SK-N-SH treated with all-trans-retinoic acid at 6 μM for 48 hours (cell line): ENCODE data around the gene PTCH1.

ENCODE experiments used
- ATAC-seq: fragments of 200-7000 bp; cut with Tn5 transposase; 3 replicates; pipeline ENCODE4 v1.9.1; 2020; ENCODE audit warnings: mild to moderate bottlenecking, moderate library complexity
- CSDC2 ChIP-seq: fragments of 250-450 bp; sonication (Bioruptor Pico); IDR thresholded peaks from 2 replicates; pipeline ENCODE4 v1.5.0; 2020; ENCODE audit warnings: mild to moderate bottlenecking, moderate library complexity
- ESRRG ChIP-seq: fragments of 250-450 bp; sonication (Bioruptor Pico); IDR thresholded peaks from 2 replicates; pipeline ENCODE4 v1.6.1; 2021; ENCODE audit warnings: mild to moderate bottlenecking
- GLIS3 ChIP-seq: fragments of 250-450 bp; sonication (Bioruptor Pico); IDR thresholded peaks from 2 replicates; pipeline ENCODE4 v1.5.0; 2020; ENCODE audit warnings: mild to moderate bottlenecking, moderate library complexity
- ISL1 ChIP-seq: fragments of 250-450 bp; sonication (Bioruptor Pico); IDR thresholded peaks from 2 replicates; pipeline ENCODE4 v2.1.2; 2022; ENCODE audit warnings: mild to moderate bottlenecking, moderate library complexity
- OSR1 ChIP-seq: fragments of 250-450 bp; sonication (Bioruptor Pico); IDR thresholded peaks from 2 replicates; pipeline ENCODE4 v1.8.0; 2022; ENCODE audit warnings: moderate library complexity, mild to moderate bottlenecking, inconsistent platforms
- PPARA ChIP-seq: fragments of 250-450 bp; sonication (Bioruptor Pico); IDR thresholded peaks from 2 replicates; pipeline ENCODE4 v1.5.0; 2020; ENCODE audit warnings: mild to moderate bottlenecking, borderline replicate concordance
- SNAI2 ChIP-seq: fragments of 250-450 bp; sonication (Bioruptor Pico); IDR thresholded peaks from 2 replicates; pipeline ENCODE4 v1.5.0; 2020; ENCODE audit warnings: mild to moderate bottlenecking, moderate library complexity
- TOX ChIP-seq: fragments of 250-450 bp; sonication (Bioruptor Pico); IDR thresholded peaks from 2 replicates; pipeline ENCODE4 v1.8.0; 2021; ENCODE audit warnings: mild to moderate bottlenecking, moderate library complexity, borderline replicate concordance
- ZC3H10 ChIP-seq: fragments of 250-450 bp; sonication (Bioruptor Pico); IDR thresholded peaks from 2 replicates; pipeline ENCODE4 v1.5.1; 2021; ENCODE audit warnings: mild to moderate bottlenecking, moderate library complexity
- ZFP3 ChIP-seq: fragments of 250-450 bp; sonication (Bioruptor Pico); IDR thresholded peaks from 2 replicates; pipeline ENCODE4 v1.5.0; 2020; ENCODE audit warnings: mild to moderate bottlenecking, moderate library complexity
- ZFP30 ChIP-seq: fragments of 450-650 bp; formaldehyde crosslinking; IDR thresholded peaks from 2 replicates; pipeline ENCODE4 v1.5.0; 2022; ENCODE audit warnings: mild to moderate bottlenecking, moderate library complexity
- ZNF565 ChIP-seq: fragments of 450-650 bp; formaldehyde crosslinking; conservative IDR thresholded peaks from 2 replicates; pipeline ENCODE4 v1.5.0; 2020; ENCODE audit warnings: low read depth, mild to moderate bottlenecking, moderate library complexity
- ZNF70 ChIP-seq: fragments of 450-650 bp; formaldehyde crosslinking; IDR thresholded peaks from 2 replicates; pipeline ENCODE4 v1.5.0; 2020; ENCODE audit warnings: mild to moderate bottlenecking, moderate library complexity
- ZNF8 ChIP-seq: fragments of 450-650 bp; formaldehyde crosslinking; IDR thresholded peaks from 2 replicates; pipeline ENCODE4 v1.5.0; 2020; ENCODE audit warnings: mild to moderate bottlenecking, moderate library complexity
- TF ChIP-seq, protein P1 (sequence below): fragments of 250-450 bp; sonication (Bioruptor Pico); IDR thresholded peaks from 2 replicates; pipeline ENCODE4 v1.8.0; 2020; ENCODE audit warnings: mild to moderate bottlenecking, moderate library complexity, borderline replicate concordance
- TF ChIP-seq, protein P2 (sequence below): fragments of 250-450 bp; sonication (Bioruptor Pico); IDR thresholded peaks from 2 replicates; pipeline ENCODE4 v1.5.0; 2020; ENCODE audit warnings: mild to moderate bottlenecking, moderate library complexity
- TF ChIP-seq, protein P3 (sequence below): fragments of 250-450 bp; sonication (Bioruptor Pico); IDR thresholded peaks from 2 replicates; pipeline ENCODE4 v1.5.1; 2020; ENCODE audit warnings: low read depth, mild to moderate bottlenecking, moderate library complexity
- TF ChIP-seq, protein P4 (sequence below): fragments of 250-450 bp; sonication (Bioruptor Pico); IDR thresholded peaks from 2 replicates; pipeline ENCODE4 v1.5.1; 2021; ENCODE audit warnings: mild to moderate bottlenecking, moderate library complexity
- TF ChIP-seq, protein P5 (sequence below): fragments of 250-450 bp; sonication (Bioruptor Pico); IDR thresholded peaks from 2 replicates; pipeline ENCODE4 v1.8.0; 2021; ENCODE audit warnings: low read depth, mild to moderate bottlenecking, moderate library complexity, borderline replicate concordance

The PTCH1 gene

DNA sequence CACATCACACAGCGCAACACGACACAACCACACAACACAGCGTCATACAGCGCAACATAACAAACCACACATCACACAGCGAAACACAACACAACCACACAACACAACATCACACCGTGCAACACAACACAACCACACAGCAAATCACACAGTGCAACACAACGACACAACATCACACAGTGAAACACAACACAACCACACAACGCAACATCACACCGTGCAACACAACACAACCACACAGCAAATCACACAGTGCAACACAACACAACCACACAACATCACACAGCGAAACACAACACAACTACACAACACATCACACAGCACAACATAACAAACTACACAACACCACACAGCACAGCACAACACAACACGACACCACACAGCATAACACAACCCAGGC lies 40.4 kb upstream of the PTCH1 start:
- no peak for ATAC-seq
- TF ChIP-seq SNAI2 (CRISPR knock-in tag) (no peak), ZFP3 (no peak), GLIS3 (CRISPR knock-in tag) (no peak), CSDC2 (CRISPR knock-in tag) (no peak), OSR1 (CRISPR knock-in tag) (no peak), PPARA (CRISPR knock-in tag) (no peak), ZFP30 (CRISPR knock-in tag) (no peak), ZNF8 (no peak), ZC3H10 (CRISPR knock-in tag) (no peak)
- TF ChIP-seq, protein P1, sequence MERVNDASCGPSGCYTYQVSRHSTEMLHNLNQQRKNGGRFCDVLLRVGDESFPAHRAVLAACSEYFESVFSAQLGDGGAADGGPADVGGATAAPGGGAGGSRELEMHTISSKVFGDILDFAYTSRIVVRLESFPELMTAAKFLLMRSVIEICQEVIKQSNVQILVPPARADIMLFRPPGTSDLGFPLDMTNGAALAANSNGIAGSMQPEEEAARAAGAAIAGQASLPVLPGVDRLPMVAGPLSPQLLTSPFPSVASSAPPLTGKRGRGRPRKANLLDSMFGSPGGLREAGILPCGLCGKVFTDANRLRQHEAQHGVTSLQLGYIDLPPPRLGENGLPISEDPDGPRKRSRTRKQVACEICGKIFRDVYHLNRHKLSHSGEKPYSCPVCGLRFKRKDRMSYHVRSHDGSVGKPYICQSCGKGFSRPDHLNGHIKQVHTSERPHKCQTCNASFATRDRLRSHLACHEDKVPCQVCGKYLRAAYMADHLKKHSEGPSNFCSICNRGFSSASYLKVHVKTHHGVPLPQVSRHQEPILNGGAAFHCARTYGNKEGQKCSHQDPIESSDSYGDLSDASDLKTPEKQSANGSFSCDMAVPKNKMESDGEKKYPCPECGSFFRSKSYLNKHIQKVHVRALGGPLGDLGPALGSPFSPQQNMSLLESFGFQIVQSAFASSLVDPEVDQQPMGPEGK (CRISPR knock-in tag) = no peak
- TF ChIP-seq, protein P2, sequence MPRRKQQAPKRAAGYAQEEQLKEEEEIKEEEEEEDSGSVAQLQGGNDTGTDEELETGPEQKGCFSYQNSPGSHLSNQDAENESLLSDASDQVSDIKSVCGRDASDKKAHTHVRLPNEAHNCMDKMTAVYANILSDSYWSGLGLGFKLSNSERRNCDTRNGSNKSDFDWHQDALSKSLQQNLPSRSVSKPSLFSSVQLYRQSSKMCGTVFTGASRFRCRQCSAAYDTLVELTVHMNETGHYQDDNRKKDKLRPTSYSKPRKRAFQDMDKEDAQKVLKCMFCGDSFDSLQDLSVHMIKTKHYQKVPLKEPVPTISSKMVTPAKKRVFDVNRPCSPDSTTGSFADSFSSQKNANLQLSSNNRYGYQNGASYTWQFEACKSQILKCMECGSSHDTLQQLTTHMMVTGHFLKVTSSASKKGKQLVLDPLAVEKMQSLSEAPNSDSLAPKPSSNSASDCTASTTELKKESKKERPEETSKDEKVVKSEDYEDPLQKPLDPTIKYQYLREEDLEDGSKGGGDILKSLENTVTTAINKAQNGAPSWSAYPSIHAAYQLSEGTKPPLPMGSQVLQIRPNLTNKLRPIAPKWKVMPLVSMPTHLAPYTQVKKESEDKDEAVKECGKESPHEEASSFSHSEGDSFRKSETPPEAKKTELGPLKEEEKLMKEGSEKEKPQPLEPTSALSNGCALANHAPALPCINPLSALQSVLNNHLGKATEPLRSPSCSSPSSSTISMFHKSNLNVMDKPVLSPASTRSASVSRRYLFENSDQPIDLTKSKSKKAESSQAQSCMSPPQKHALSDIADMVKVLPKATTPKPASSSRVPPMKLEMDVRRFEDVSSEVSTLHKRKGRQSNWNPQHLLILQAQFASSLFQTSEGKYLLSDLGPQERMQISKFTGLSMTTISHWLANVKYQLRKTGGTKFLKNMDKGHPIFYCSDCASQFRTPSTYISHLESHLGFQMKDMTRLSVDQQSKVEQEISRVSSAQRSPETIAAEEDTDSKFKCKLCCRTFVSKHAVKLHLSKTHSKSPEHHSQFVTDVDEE (CRISPR knock-in tag) = no peak
- TF ChIP-seq, protein P3, sequence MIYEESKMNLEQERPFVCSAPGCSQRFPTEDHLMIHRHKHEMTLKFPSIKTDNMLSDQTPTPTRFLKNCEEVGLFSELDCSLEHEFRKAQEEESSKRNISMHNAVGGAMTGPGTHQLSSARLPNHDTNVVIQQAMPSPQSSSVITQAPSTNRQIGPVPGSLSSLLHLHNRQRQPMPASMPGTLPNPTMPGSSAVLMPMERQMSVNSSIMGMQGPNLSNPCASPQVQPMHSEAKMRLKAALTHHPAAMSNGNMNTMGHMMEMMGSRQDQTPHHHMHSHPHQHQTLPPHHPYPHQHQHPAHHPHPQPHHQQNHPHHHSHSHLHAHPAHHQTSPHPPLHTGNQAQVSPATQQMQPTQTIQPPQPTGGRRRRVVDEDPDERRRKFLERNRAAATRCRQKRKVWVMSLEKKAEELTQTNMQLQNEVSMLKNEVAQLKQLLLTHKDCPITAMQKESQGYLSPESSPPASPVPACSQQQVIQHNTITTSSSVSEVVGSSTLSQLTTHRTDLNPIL = no peak
- TF ChIP-seq, all 23 proteins: peak for 0

DNA sequence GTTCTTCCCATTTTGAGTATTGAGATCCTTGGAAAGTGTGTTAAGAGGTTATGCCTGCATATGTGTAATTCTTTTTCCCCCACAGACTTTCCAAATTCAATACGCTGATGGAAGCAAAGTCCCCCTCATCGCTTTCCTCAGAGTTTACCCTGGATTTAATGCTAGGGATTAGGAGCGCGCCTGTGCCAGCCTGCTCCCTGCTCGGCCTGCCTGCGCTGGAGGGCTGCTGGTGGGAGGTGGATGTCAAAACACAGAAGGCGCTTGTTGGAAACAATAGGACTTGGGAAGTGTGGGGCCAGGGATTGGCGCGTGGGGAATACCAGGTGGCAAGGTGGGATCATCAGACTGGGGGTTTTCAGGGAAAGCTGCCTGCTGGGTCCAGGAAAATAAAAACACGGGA lies 39.8 kb upstream of the PTCH1 start:
- ATAC-seq = no peak
- TF ChIP-seq, protein P4, sequence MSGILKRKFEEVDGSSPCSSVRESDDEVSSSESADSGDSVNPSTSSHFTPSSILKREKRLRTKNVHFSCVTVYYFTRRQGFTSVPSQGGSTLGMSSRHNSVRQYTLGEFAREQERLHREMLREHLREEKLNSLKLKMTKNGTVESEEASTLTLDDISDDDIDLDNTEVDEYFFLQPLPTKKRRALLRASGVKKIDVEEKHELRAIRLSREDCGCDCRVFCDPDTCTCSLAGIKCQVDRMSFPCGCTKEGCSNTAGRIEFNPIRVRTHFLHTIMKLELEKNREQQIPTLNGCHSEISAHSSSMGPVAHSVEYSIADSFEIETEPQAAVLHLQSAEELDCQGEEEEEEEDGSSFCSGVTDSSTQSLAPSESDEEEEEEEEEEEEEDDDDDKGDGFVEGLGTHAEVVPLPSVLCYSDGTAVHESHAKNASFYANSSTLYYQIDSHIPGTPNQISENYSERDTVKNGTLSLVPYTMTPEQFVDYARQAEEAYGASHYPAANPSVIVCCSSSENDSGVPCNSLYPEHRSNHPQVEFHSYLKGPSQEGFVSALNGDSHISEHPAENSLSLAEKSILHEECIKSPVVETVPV = no peak
- TF ChIP-seq PPARA (CRISPR knock-in tag) = no peak
- no peak for TF ChIP-seq ZNF8
- TF ChIP-seq ZC3H10 (CRISPR knock-in tag) = no peak
- no peak for TF ChIP-seq CSDC2 (CRISPR knock-in tag)
- TF ChIP-seq TOX (CRISPR knock-in tag) = no peak
- no peak for TF ChIP-seq ISL1 (CRISPR knock-in tag)
- no peak for TF ChIP-seq SNAI2 (CRISPR knock-in tag)
- TF ChIP-seq, protein P3 = no peak
- no peak for TF ChIP-seq ESRRG (CRISPR knock-in tag)

DNA sequence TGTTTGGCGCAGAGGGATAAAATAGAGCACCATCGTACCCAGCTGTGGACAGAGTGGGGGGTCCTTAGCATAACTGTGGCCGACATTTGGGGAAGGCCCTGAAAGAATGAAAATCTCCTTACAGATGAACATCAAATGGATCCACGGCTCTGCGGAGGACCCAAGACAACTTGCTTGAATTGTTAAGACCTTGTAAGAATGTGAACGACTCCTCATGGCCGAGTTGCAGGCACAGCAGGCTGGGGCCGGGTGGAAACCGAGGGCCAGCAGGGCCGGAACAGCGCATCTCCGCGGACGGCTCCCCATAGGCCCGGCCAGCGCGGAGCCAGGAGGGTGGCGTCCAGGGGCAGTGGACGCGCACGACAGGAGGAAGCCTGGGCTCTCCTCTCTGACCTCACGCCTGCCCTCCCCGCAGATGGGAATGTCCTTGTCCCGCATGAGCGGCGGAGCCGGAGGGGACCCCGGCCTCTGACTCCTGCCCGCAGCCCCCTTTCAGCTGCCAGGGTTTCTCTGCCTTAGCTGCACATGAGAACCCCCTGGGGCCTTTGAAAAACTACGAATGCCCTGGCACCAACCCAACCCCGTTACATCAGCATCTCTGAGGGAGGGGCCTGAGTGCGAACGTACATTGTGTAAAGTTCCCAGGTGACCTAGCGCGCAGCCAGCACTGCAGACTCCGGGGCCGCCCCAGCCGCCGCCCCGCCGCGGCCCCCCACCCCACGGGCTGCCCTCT lies 36.2 kb upstream of the PTCH1 start:
- TF ChIP-seq PPARA (CRISPR knock-in tag) = no peak
- TF ChIP-seq OSR1 (CRISPR knock-in tag) = no peak
- no peak for TF ChIP-seq TOX (CRISPR knock-in tag)
- TF ChIP-seq ZFP30 (CRISPR knock-in tag) = no peak
- TF ChIP-seq, protein P1 (CRISPR knock-in tag) = no peak
- TF ChIP-seq, protein P5, sequence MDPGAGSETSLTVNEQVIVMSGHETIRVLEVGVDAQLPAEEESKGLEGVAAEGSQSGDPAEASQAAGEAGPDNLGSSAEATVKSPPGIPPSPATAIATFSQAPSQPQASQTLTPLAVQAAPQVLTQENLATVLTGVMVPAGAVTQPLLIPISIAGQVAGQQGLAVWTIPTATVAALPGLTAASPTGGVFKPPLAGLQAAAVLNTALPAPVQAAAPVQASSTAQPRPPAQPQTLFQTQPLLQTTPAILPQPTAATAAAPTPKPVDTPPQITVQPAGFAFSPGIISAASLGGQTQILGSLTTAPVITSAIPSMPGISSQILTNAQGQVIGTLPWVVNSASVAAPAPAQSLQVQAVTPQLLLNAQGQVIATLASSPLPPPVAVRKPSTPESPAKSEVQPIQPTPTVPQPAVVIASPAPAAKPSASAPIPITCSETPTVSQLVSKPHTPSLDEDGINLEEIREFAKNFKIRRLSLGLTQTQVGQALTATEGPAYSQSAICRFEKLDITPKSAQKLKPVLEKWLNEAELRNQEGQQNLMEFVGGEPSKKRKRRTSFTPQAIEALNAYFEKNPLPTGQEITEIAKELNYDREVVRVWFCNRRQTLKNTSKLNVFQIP (CRISPR knock-in tag) = no peak
- no peak for TF ChIP-seq ZNF70
- no peak for TF ChIP-seq ESRRG (CRISPR knock-in tag)
- no peak for TF ChIP-seq SNAI2 (CRISPR knock-in tag)
- TF ChIP-seq ZNF565 (CRISPR knock-in tag) = no peak
- TF ChIP-seq, protein P3 = no peak
- TF ChIP-seq GLIS3 (CRISPR knock-in tag) = no peak
- TF ChIP-seq CSDC2 (CRISPR knock-in tag) = no peak
- no peak for TF ChIP-seq ISL1 (CRISPR knock-in tag)
- ATAC-seq = no peak
